CD8-positive, alpha-beta memory T cell (primary cell): Measurements from ENCODE around the gene RNASEH2B. TPM values are rescaled to one million over a fixed set of nuclear protein-coding genes. Genes with fewer than 3 reads are reported as not detected.

Experiments used
- CTCF ChIA-PET: fragments of 350-600 bp; sonication (Branson Sonifier 250); formaldehyde crosslinking; loops from one replicate; lab custom pipeline; 2021; ENCODE audit warnings: antibody characterized with exemption; lab: Charles Lee
- POLR2A ChIA-PET: fragments of 350-600 bp; sonication (Branson Sonifier 250); formaldehyde crosslinking; loops from one replicate; lab custom pipeline; 2021; ENCODE audit warnings: antibody characterized with exemption; lab: Charles Lee
- DNase-seq, 5 donors: peaks; one replicate each; pipeline versions ENCODE4 v3.0.0 to v3.0.0-alpha.2; 2020 to 2022; ENCODE audit warnings: mixed read lengths in 1 of 5
- H3K27ac ChIP-seq: one replicate; pipeline ENCODE4 v1.7.0; 2013; ENCODE audit warnings: low read depth, mild to moderate bottlenecking, low read length, moderate library complexity
- H3K27me3 ChIP-seq: 2 replicates; pipeline ENCODE4 v1.7.0; 2013; ENCODE audit warnings: low read length, mild to moderate bottlenecking; ENCODE audit not compliant: insufficient read depth, poor library complexity, severe bottlenecking
- H3K36me3 ChIP-seq: 2 replicates; pipeline ENCODE4 v1.7.0; 2013; ENCODE audit warnings: mild to moderate bottlenecking, low read length, moderate library complexity; ENCODE audit not compliant: insufficient read depth
- H3K4me1 ChIP-seq: 2 replicates; pipeline ENCODE4 v1.7.0; 2013; ENCODE audit warnings: mild to moderate bottlenecking, low read length, moderate library complexity; ENCODE audit not compliant: insufficient read depth
- H3K4me3 ChIP-seq: 2 replicates; pipeline ENCODE4 v1.7.0; 2013; ENCODE audit warnings: mild to moderate bottlenecking, low read length
- H3K9me3 ChIP-seq: 2 replicates; pipeline ENCODE4 v1.7.0; 2013; ENCODE audit warnings: mild to moderate bottlenecking, low read length
- H3K27ac Mint-ChIP-seq, 8 donors: one replicate each; pipeline ENCODE4 v1.8.0; 2020 to 2021; ENCODE audit warnings: mixed read lengths in 8 of 8, mild to moderate bottlenecking in 6 of 8, inconsistent platforms in 3 of 8, moderate library complexity in 3 of 8
- H3K27me3 Mint-ChIP-seq, 2 donors: one replicate each; pipeline ENCODE4 v1.8.0; 2020 to 2021; ENCODE audit warnings: mixed read lengths in 2 of 2, mild to moderate bottlenecking in 1 of 2, moderate library complexity in 1 of 2
- H3K36me3 Mint-ChIP-seq, 3 donors: one replicate each; pipeline ENCODE4 v1.8.0; 2020 to 2021; ENCODE audit warnings: mixed read lengths in 3 of 3, inconsistent platforms in 1 of 3, mild to moderate bottlenecking in 1 of 3
- H3K4me1 Mint-ChIP-seq, 3 donors: one replicate each; pipeline ENCODE4 v1.8.0; 2020 to 2021; ENCODE audit warnings: mixed read lengths in 3 of 3, inconsistent platforms in 1 of 3, mild to moderate bottlenecking in 1 of 3
- H3K4me3 Mint-ChIP-seq, 7 donors: one replicate each; pipeline ENCODE4 v1.8.0; 2020 to 2021; ENCODE audit warnings: mixed read lengths in 7 of 7, mild to moderate bottlenecking in 6 of 7, moderate library complexity in 4 of 7, inconsistent platforms in 2 of 7
- H3K9me3 Mint-ChIP-seq, 5 donors: one replicate each; pipeline ENCODE4 v1.8.0; 2020 to 2022; ENCODE audit warnings: mixed read lengths in 5 of 5, mild to moderate bottlenecking in 3 of 5, moderate library complexity in 2 of 5, inconsistent platforms in 1 of 5
- polyA plus RNA-seq: library from polyadenylated mRNA; unstranded; fragments of 300-500 nt; fragmentation: Illumina TruSeq; gene quantifications from one replicate; pipeline ENCODE4 v1.2.3, GENCODE V29; 2021
- total RNA-seq, 2 experiments: library from RNA; stranded (reverse); gene quantifications; one replicate each; pipeline ENCODE4 v1.2.3, GENCODE V29; 2021

The RNASEH2B gene
- total and polyA plus RNA-seq, 3 experiments from 2014 or later: 62.1 to 102 (median 70.7) TPM

DNA sequence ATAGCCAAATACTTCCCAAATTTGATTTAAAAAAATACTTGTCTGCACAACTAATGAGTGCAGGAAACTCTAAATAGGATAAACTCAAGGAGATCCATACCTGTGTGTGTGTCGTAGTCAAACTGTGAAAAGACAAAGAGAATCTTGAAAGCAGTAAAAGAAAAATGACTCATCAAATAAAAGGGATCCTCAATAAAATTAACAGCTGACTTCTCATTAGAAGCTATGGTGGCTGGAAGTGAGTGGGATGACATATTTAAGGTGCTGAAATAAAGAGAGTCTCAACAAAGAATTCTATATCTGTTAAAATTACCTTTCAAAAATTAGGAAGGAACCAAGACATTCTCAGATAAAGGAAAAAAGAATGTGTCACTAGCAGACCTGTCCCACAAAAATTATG lies 13.7 kb downstream of the RNASEH2B start:
- H3K4me1 Mint-ChIP-seq: peaks cover 35 to 59% (median 58%) of the 10 kb centered on the region in 3 donors
- CTCF ChIA-PET: interaction anchor here (1.0 to 1.6 kb wide), 2 partner anchors 11 to 12 kb away, joined by 3 to 6 read pairs; no protein-coding TSS in a partner anchor
- no peaks in the 10 kb centered on the region for H3K27me3 Mint-ChIP-seq
- H3K27ac Mint-ChIP-seq: no peak overlapping the region
- DNase-seq: no peak
- no peak overlapping the region for H3K4me3 Mint-ChIP-seq
- H3K4me3 ChIP-seq: no peak overlapping the region
- no peak overlapping the region for H3K27ac ChIP-seq
- no peaks in the 10 kb centered on the region for H3K36me3 ChIP-seq
- peaks cover 30 to 37% (median 31%) of the 10 kb centered on the region in 5 donors for H3K9me3 Mint-ChIP-seq
- H3K27me3 ChIP-seq: no peaks in the 10 kb centered on the region
- H3K4me1 ChIP-seq: peaks cover 3% of the 10 kb centered on the region
- POLR2A ChIA-PET: no interaction called here
- peaks cover 22 to 58% (median 40%) of the 10 kb centered on the region in 3 donors for H3K36me3 Mint-ChIP-seq
- peaks cover 25% of the 10 kb centered on the region for H3K9me3 ChIP-seq

DNA sequence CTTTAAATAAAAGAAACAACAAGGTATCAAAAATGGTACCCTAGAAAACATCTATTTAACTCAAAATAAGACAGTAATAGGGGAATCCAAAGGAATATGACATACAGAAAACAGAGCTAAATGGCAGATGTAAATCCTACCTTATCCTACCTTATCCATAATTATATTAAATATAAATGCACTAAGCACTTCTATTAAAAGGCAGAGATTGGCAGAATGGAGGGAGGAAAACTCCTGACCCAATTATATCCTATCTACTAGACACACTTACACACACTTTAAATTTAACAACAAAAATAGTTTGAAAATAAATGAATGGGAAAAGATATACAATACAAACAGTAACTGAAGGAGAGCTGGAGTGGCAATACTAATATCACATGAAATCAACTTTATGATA lies 14.4 kb downstream of the RNASEH2B start:
- POLR2A ChIA-PET: no interaction called here
- Mint-ChIP-seq H3K36me3 (peaks cover 23 to 58% (median 40%) of the 10 kb centered on the region in 3 donors), H3K9me3 (peaks cover 30 to 37% (median 31%) of the 10 kb centered on the region in 5 donors), H3K4me3 (no peak overlapping the region), H3K27me3 (no peaks in the 10 kb centered on the region), H3K27ac (no peak overlapping the region), H3K4me1 (peaks cover 32 to 59% (median 54%) of the 10 kb centered on the region in 3 donors)
- Histone ChIP-seq H3K4me1 (peaks cover 3% of the 10 kb centered on the region), H3K9me3 (peaks cover 25% of the 10 kb centered on the region), H3K36me3 (no peaks in the 10 kb centered on the region), H3K4me3 (no peak overlapping the region), H3K27me3 (no peaks in the 10 kb centered on the region), H3K27ac (no peak overlapping the region)
- CTCF ChIA-PET: interaction anchor here (0.9 kb wide), 1 partner anchor 12 kb away, joined by 4 read pairs; no protein-coding TSS in a partner anchor
- no peak for DNase-seq

DNA sequence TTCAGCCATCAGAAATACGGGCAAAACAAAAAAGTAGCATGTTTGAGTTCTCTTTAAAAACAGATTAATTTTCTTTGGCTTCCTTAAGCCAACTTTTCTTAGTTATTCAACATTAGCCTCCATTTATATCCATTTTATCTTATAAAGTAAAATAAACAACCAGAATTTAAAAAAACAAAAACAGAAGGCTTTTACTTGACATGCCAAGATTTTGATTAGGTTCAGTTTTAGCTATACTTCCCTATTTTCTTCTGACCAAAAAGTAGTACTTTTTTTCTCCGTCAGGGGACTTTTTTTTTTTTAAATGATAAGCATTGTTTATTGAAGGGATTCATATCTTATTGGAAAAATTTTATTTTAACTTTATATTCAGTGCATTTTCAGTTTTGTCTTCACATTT lies 18.1 kb downstream of the RNASEH2B start:
- peaks cover 22% of the 10 kb centered on the region for H3K36me3 ChIP-seq
- CTCF ChIA-PET: interaction anchor here (1.6 kb wide), 1 partner anchor 951 kb away, joined by 3 read pairs; no protein-coding TSS in a partner anchor

DNA sequence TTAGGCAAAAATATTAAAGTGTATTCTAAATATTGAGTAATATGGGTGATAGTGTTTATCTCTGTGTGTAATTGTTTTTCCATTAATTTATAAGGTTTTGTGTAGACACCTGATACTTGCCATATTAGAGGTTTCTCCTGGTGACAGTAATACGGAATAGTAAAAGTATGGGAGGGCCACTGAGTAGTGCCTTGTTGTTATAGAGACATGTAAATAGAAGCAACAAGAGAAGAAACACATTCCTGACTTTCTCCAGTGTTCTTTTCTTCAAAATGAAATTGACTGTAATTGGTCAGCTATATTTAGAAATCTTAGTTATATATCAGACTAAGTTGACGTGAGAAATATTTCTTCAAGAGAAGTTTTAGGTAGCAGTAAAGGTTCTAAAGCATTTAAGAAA lies 18.5 kb downstream of the RNASEH2B start:
- Histone ChIP-seq H3K4me1 (no peaks in the 10 kb centered on the region), H3K27ac (no peak overlapping the region), H3K9me3 (peaks cover 14% of the 10 kb centered on the region), H3K36me3 (peaks cover 26% of the 10 kb centered on the region), H3K27me3 (no peaks in the 10 kb centered on the region), H3K4me3 (no peak overlapping the region)
- ChIA-PET POLR2A (no interaction called here), CTCF (interaction anchor here (1.6 kb wide), 1 partner anchor 952 kb away, joined by 3 read pairs; no protein-coding TSS in a partner anchor)
- Mint-ChIP-seq H3K27me3 (no peaks in the 10 kb centered on the region), H3K9me3 (peaks cover 18 to 20% (median 19%) of the 10 kb centered on the region in 5 donors), H3K4me3 (no peak overlapping the region), H3K36me3 (peaks cover 26 to 56% (median 35%) of the 10 kb centered on the region in 3 donors), H3K27ac (peak overlapping the region in 3 of 8 donors; percentile 63 to 72 (median 68)), H3K4me1 (peaks cover 34 to 52% (median 46%) of the 10 kb centered on the region in 3 donors)
- DNase-seq: no peak

More for the DNA sequence above, 18.1 kb downstream of the RNASEH2B start:
- no peaks in the 10 kb centered on the region for H3K27me3 Mint-ChIP-seq
- no peaks in the 10 kb centered on the region for H3K4me1 ChIP-seq
- no peaks in the 10 kb centered on the region for H3K27me3 ChIP-seq
- peaks cover 22 to 24% (median 24%) of the 10 kb centered on the region in 5 donors for H3K9me3 Mint-ChIP-seq
- H3K36me3 Mint-ChIP-seq: peaks cover 30 to 56% (median 38%) of the 10 kb centered on the region in 3 donors
- peaks cover 34 to 52% (median 46%) of the 10 kb centered on the region in 3 donors for H3K4me1 Mint-ChIP-seq
- H3K4me3 ChIP-seq: no peak overlapping the region
- DNase-seq: no peak
- POLR2A ChIA-PET: no interaction called here
- peaks cover 18% of the 10 kb centered on the region for H3K9me3 ChIP-seq
- no peak overlapping the region for H3K27ac Mint-ChIP-seq
- no peak overlapping the region for H3K27ac ChIP-seq
- no peak overlapping the region for H3K4me3 Mint-ChIP-seq

DNA sequence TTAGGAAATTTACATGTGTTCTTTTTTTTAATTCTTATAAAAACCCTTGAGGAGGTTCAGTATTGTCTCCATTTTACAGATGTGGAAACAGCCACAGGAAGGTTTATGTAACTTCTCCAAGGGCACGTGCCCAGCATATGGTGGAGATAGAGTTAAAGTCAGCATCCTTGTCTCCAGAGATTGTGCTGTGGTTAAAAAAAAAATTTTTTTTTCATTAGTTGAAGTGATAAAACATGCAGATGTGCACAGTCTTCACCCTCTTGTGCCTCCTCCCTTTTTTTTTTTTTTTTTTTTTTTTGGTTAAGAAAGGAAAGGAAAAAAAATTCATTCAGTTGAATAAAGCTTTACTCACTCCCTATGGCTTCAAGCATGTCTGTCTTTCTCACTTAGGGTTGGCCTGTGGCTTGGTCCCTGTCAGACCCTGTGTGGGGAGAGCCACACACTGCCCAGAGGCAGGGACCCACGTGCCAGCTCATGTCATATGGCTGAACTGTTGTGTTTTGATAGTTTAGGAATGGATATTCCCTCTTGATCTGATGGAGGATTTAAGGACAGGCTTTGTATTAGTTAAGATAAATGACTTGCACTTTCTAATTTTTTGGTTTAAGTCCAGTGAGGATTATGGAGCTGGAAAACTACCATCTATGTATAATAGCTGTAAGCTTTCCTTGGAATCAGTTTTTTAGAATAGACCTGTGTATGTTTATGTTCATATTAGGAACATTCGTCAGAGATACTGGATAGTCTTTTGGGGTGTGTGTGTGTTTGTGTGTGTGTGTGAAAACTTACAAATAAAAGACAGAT lies 19.3 kb downstream of the RNASEH2B start:
- H3K4me3 Mint-ChIP-seq: no peak overlapping the region
- peak overlapping the region in 5 of 8 donors; percentile 33 to 77 (median 35) for H3K27ac Mint-ChIP-seq
- CTCF ChIA-PET: no interaction called here
- H3K36me3 Mint-ChIP-seq: peaks cover 18 to 56% (median 37%) of the 10 kb centered on the region in 3 donors
- no peak for DNase-seq
- peaks cover 32 to 52% (median 46%) of the 10 kb centered on the region in 3 donors for H3K4me1 Mint-ChIP-seq
- no peak overlapping the region for H3K27ac ChIP-seq
- H3K36me3 ChIP-seq: peaks cover 28% of the 10 kb centered on the region
- peaks cover 10 to 13% (median 12%) of the 10 kb centered on the region in 5 donors for H3K9me3 Mint-ChIP-seq
- peaks cover 8% of the 10 kb centered on the region for H3K9me3 ChIP-seq
- no peaks in the 10 kb centered on the region for H3K4me1 ChIP-seq
- no peaks in the 10 kb centered on the region for H3K27me3 ChIP-seq
- POLR2A ChIA-PET: interaction anchor here (0.6 to 0.7 kb wide), 3 partner anchors 11 to 1013 kb away, joined by 4 to 6 read pairs (median 4); no protein-coding TSS in a partner anchor
- H3K4me3 ChIP-seq: no peak overlapping the region
- no peaks in the 10 kb centered on the region for H3K27me3 Mint-ChIP-seq

DNA sequence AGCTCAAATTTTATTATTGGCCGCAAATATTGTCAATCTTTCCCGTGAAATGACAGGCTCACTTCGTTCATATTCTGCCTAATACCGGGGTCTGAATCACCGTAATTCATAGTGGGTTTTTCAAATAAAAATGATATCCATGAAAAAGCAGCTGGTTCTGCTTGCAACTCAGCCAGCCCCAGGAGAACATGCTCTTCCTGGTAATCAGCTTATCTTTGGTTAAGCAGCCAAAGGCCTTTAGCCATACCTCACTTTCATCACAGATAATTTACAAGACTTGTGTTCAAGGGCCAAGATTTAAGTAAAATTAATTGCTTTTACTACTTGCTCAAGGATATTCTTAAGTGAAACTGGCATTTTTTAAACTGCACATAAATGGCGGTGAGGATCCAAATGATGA lies 22.5 kb downstream of the RNASEH2B start:
- Mint-ChIP-seq H3K4me1 (peaks cover 23 to 35% (median 33%) of the 10 kb centered on the region in 3 donors), H3K27ac (peak overlapping the region in 2 of 8 donors; percentile 17 to 26), H3K4me3 (no peak overlapping the region), H3K36me3 (peaks cover 21 to 83% (median 53%) of the 10 kb centered on the region in 3 donors), H3K27me3 (no peaks in the 10 kb centered on the region), H3K9me3 (no peaks in the 10 kb centered on the region)
- no peak overlapping the region for H3K4me3 ChIP-seq
- H3K27ac ChIP-seq: no peak overlapping the region
- H3K27me3 ChIP-seq: no peaks in the 10 kb centered on the region
- DNase-seq: no peak
- CTCF ChIA-PET: interaction anchor here (2.3 kb wide), 1 partner anchor 20 kb away, joined by 7 read pairs; no protein-coding TSS in a partner anchor
- no peaks in the 10 kb centered on the region for H3K4me1 ChIP-seq
- peaks cover 48% of the 10 kb centered on the region for H3K36me3 ChIP-seq
- H3K9me3 ChIP-seq: no peaks in the 10 kb centered on the region
- POLR2A ChIA-PET: no interaction called here

DNA sequence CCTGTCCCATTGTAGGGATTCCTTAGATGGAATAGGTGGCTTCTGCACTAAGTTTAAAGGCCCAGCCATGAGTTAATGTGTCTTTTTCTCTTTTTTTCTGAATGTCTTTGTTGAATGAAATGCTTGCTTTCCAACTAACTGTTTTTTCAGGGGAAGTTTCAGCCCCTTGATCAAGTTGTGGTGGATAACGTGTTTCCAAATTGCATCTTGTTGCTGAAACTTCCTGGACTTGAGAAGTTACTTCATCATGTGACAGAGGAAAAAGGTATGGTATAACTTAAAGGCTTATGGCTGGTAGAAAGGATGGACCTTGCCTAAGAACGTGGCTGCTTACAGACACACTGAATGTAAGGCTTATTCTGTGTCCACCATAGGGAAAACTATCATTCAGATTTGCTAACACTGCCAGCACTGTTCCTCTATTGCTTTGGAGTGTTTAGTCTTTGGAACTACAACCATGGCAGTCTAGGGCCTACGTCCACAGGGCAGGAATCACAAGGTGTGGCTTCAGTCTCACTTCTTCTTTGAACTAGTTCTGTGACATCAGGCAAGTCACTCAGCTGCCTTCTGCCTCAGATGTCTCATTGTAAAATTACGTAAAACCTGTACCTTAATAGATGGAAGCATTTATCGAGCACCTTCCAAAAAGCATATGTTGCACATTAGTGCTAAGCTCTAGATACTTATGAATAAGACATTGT lies 25.3 kb downstream of the RNASEH2B start:
- no peak for DNase-seq
- Histone ChIP-seq H3K4me3 (no peak overlapping the region), H3K36me3 (peaks cover 44% of the 10 kb centered on the region), H3K9me3 (no peaks in the 10 kb centered on the region), H3K27me3 (no peaks in the 10 kb centered on the region), H3K4me1 (no peaks in the 10 kb centered on the region), H3K27ac (no peak overlapping the region)
- Mint-ChIP-seq H3K36me3 (peaks cover 30 to 84% (median 46%) of the 10 kb centered on the region in 3 donors), H3K4me3 (no peak overlapping the region), H3K9me3 (no peaks in the 10 kb centered on the region), H3K27ac (no peak overlapping the region), H3K4me1 (peaks cover 8 to 13% (median 9%) of the 10 kb centered on the region in 3 donors), H3K27me3 (no peaks in the 10 kb centered on the region)
- ChIA-PET POLR2A (no interaction called here), CTCF (no interaction called here)
